GM21526 (cell line): ENCODE data around the gene MC2R.
"Not testable (repeated sequence)": the region's sequence is repeated elsewhere in the genome, so short reads cannot be mapped to it uniquely, and the experiment has no call there.

Experiments
- ATAC-seq: cut with Tn5 transposase; IDR thresholded peaks from one replicate; pipeline ENCODE4 v1.9.1; 2021; ENCODE audit warnings: moderate library complexity; ENCODE audit not compliant: unreplicated experiment, low FRiP score

The MC2R gene

GRCh38 chr18:13894531-13894930 lies 20.8 kb downstream of the MC2R start:
- no peak for ATAC-seq

DNA sequence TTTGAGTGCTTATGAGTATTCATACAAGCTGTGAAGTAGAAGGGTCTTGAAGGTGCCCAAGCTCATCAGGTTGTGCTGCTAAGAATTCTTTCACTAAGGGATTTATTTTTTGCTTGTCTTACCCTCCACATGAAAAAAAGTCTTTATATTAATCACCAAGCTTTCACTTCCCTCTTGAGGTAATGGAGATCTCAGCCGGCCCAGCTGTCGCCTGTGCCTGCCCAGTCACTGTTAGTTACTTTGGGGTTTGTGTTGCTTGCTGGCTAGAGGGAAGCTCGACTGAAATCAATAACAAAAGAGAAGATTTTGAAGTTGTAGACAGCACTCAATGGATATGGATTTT lies 21.9 kb downstream of the MC2R start:
- ATAC-seq = peak; percentile 98

- ATAC-seq = no peak
These were observed 23.2 kb downstream of the MC2R start for GRCh38 chr18:13892098-13892497.

- no peak for ATAC-seq
These were observed 24.5 kb downstream of the MC2R start for GRCh38 chr18:13890761-13891361.

- no peak for ATAC-seq
These were observed 25.7 kb downstream of the MC2R start for GRCh38 chr18:13889671-13890070.

DNA sequence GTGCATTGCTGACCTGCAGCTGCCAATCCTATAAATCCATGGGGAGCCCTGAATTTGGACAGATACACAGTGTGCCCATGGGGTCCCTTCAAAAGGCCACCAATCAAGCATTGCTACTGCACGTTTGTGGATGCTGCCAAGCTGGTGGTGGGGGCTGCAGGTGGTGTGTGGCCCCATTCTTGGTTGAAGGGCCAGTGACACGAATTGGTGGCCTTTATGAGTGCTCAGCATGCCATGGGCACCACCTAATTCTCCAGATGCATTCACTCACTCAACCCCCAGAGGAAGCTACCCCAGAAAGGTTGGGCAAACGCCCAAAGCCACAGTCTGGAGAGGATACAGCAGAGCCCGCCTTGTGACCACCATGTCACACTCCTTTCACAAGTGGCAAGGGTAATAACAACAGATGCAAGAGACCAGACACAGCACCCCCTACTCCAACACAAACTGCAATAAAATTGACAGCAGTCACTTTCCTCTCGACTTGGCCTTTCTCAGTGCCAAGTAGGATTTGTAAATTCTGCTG lies 27.1 kb downstream of the MC2R start:
- ATAC-seq = no peak

DNA sequence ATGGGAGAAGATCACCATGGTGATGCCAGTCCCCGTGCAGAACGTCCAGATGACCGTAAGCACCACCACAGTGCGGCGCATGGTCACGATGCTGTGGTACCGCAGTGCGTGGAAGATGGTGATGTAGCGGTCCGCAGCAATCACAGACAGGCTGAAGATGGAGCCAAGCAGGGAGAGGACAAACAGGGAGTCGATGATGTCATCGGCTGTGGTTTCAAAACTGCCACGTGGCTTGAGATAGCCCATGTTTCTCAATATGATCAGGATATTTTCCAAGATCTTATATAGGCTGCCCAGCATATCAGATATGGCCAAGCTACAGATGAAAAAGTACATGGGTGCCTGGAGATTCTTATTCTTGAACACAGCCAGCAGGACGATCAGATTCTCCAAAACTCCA lies 30.3 kb downstream of the MC2R start:
- ATAC-seq = no peak

DNA sequence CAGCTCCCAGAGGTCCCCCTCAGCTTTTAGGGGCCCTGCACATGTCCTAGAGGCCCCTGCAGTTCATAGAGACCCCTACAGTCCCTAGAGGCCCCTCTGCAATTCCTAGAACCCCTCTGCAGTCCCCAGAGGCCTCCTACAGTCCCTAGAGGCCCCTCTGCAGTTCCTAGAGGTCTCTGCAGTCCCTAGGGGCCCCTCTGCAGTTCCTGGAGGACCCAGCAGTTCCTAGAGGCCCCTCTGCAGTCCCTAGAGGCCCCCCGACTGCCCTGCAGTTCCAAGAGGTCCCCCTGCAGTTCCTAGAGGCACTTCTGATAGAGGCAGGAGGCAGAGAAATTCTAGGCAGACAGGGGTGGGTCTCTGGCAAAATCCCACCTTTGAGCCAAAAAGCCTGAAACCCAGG lies 35.4 kb downstream of the MC2R start:
- ATAC-seq = no peak

GRCh38 chr18:13879492-13879891 lies 35.8 kb downstream of the MC2R start:
- ATAC-seq = no peak

- no peak for ATAC-seq
These were observed 36.5 kb downstream of the MC2R start for GRCh38 chr18:13878857-13879256.

GRCh38 chr18:13877157-13877556 lies 38.2 kb downstream of the MC2R start:
- ATAC-seq = no peak

- no peak for ATAC-seq
These were observed 40.8 kb downstream of the MC2R start for GRCh38 chr18:13874558-13874957.

DNA sequence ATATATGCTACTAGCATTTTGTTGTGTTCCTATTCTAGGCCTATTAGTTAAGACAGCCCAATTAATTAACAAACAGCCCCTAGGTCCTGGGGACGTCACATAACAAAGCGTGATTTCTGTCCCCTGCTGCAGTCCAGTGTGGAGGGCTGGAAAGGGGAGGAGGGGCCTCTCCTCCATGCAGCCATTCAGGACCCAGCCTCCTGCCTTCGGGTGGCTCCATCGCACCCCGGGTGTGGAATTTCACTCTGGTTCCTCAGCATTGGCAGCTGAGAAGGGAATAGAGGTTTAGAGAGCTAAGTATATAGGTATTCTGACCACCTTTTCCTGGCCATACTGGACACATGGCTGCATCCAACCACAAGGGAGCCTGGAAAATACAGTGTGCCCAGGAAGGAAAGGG lies 42.4 kb downstream of the MC2R start:
- ATAC-seq = no peak

DNA sequence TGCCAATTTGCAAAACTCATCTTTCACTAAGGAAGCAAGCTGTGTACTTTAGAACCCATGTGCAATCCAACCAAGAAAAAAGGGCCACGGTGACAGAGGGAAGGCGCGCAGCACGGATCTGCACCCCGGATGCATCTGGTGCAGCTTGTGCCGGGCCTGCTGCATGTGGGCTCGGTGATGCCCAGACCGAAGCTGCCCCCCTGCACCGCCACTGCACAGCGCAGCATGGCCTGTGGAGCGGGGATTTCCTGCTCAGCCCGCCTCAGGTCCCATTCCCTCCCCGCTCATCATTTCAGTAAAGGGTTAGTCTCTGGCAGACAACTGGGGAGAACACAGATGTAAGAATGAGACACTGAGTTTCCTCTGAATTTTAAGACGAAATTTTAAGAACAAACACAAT lies 43.0 kb downstream of the MC2R start:
- no peak for ATAC-seq

DNA sequence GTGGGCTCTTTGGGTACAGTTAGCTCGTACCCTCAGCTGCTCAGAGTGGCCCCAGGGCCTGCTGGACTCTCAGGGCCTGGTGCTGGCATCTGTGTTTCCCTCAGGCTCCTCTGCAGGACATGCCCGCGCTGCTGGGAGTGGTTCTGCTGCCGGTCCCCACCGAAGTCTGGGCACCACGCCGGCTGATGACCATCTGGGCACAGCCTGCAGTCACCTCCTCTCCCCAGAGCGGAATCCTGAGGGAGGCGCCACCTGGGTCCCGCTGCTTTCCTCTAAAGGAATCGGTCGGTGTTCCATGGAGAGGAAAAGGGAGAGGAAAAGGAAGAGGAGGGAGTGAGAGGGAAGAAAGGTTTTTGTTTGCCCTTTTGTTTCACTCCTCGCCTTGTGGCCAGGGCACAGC lies 43.6 kb downstream of the MC2R start:
- ATAC-seq = no peak

- ATAC-seq = no peak
These were observed 46.6 kb downstream of the MC2R start for GRCh38 chr18:13868501-13869271.

GRCh38 chr18:13862898-13863297 lies 52.4 kb downstream of the MC2R start:
- not testable (repeated sequence) for ATAC-seq

- no peak for ATAC-seq
These were observed 65.5 kb downstream of the MC2R start for GRCh38 chr18:13849791-13850190.

DNA sequence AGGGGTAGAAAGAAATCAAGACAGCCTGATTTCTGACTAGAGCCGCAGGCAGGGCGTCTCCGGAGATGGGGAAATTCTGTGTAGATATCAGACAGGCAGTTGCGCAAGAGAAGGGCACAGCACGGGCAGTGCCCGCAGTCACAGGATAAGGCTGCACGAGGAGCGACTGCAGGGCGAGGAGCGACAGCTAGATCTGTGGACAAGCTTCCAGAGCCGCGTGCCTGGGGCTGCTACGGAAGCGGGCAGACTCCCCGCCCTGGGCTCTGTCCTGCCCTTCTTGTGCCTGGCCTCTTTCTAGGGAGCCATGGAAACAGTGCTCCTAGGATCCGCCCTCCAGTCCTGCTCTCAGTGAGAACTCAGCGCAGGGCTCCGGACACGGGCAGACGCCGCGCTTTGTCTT lies 78.8 kb downstream of the MC2R start:
- no peak for ATAC-seq

- no peak for ATAC-seq
These were observed 80.1 kb downstream of the MC2R start for GRCh38 chr18:13835202-13835601.

DNA sequence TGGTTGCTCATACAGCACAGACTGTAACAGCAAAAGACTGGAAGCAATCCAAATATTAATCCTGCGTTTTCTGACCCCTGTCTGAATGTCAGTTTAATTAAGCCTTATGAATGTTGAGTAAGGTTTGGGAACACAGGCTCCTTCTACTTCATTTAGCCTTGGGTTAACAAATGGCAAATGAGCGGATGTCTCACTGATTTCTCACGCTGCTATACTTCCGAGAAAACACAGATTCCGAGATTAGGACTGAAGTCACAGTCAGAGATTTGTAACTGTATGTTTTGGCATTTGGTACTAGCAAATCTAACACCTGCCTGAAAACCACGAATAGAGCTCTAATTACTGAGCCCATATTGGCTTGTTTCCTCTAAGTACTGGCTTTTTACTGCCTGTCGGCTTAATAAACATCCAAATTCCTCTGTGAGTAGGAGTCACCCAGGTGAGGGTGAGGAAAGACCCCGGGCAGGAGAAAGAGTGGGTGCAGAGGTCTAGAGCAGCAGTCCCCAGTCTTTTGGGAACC lies 80.8 kb downstream of the MC2R start:
- no peak for ATAC-seq
